Neuronal stem cell (in vitro differentiated cells): ENCODE results near the gene LGALS3.

ENCODE experiments used
- DNase-seq: peaks from one replicate; pipeline ENCODE4 v3.0.0-alpha.2; 2013; ENCODE audit warnings: low spot score
- H2AFZ ChIP-seq: one replicate; pipeline ENCODE4 v1.6.1; 2013; ENCODE audit warnings: mild to moderate bottlenecking, low read length, inconsistent platforms
- H2AK5ac ChIP-seq: 2 replicates; pipeline ENCODE4 v1.6.1; 2013; ENCODE audit warnings: low read depth, mild to moderate bottlenecking, inconsistent platforms, low read length, moderate library complexity, mixed read lengths
- H2BK120ac ChIP-seq: 2 replicates; pipeline ENCODE4 v1.6.1; 2013; ENCODE audit warnings: low read depth, mild to moderate bottlenecking, inconsistent platforms, low read length, moderate library complexity, mixed read lengths
- H2BK12ac ChIP-seq: one replicate; pipeline ENCODE4 v1.6.1; 2013; ENCODE audit warnings: low read length, inconsistent platforms
- H2BK15ac ChIP-seq: 2 replicates; pipeline ENCODE4 v1.6.1; 2013; ENCODE audit warnings: mild to moderate bottlenecking, low read length, inconsistent platforms, mixed read lengths
- H2BK5ac ChIP-seq: one replicate; pipeline ENCODE4 v1.6.1; 2013; ENCODE audit warnings: inconsistent platforms, mild to moderate bottlenecking, low read length, moderate library complexity
- H3K14ac ChIP-seq: one replicate; pipeline ENCODE4 v1.6.1; 2013; ENCODE audit warnings: low read length, inconsistent platforms
- H3K18ac ChIP-seq: 2 replicates; pipeline ENCODE4 v1.6.1; 2013; ENCODE audit warnings: low read length, inconsistent platforms
- H3K23ac ChIP-seq: 2 replicates; pipeline ENCODE4 v1.6.1; 2013; ENCODE audit warnings: low read depth, mild to moderate bottlenecking, mixed read lengths, low read length, inconsistent platforms; ENCODE audit not compliant: poor library complexity
- H3K27ac ChIP-seq: replicated peaks from 3 replicates; pipeline ENCODE4 v1.5.1; 2013; ENCODE audit warnings: low read length, inconsistent platforms
- H3K27me3 ChIP-seq, 3 experiments: 2 replicates each; pipeline ENCODE4 v1.6.1; 2013; ENCODE audit warnings: low read length in 3 of 3, mild to moderate bottlenecking in 2 of 3, inconsistent platforms in 1 of 3, low read depth in 1 of 3, mixed read lengths in 1 of 3, moderate library complexity in 1 of 3; ENCODE audit not compliant: control insufficient read depth in 3 of 3, insufficient read depth in 3 of 3
- H3K36me3 ChIP-seq, 2 donors: replicated peaks in 1 of 2; 2 replicates each; pipeline ENCODE4 v1.6.1; 2013; ENCODE audit warnings: low read length in 2 of 2; ENCODE audit not compliant: control insufficient read depth in 2 of 2, insufficient read depth in 2 of 2
- H3K4ac ChIP-seq: 2 replicates; pipeline ENCODE4 v1.6.1; 2013; ENCODE audit warnings: inconsistent platforms, mild to moderate bottlenecking, low read length, moderate library complexity
- H3K4me1 ChIP-seq, 2 donors: 1 replicate in 1 of 2; 2 replicates in 1 of 2; pipeline ENCODE4 v1.6.1; 2013; ENCODE audit warnings: low read length in 2 of 2, low read depth in 1 of 2; ENCODE audit not compliant: control insufficient read depth in 2 of 2, insufficient read depth in 1 of 2
- H3K4me2 ChIP-seq: one replicate; pipeline ENCODE4 v1.6.1; 2013; ENCODE audit warnings: mild to moderate bottlenecking, low read length, inconsistent platforms; ENCODE audit not compliant: insufficient read depth, poor library complexity, severe bottlenecking
- H3K4me3 ChIP-seq, 2 donors: 2 replicates each; pipeline ENCODE4 v1.5.1; 2013; ENCODE audit warnings: low read length in 2 of 2, mild to moderate bottlenecking in 2 of 2, inconsistent platforms in 1 of 2, moderate library complexity in 1 of 2
- H3K79me1 ChIP-seq: one replicate; pipeline ENCODE4 v1.6.1; 2013; ENCODE audit warnings: low read depth, mild to moderate bottlenecking, inconsistent platforms, low read length, moderate library complexity
- H3K9ac ChIP-seq: one replicate; pipeline ENCODE4 v1.6.1; 2013; ENCODE audit warnings: mild to moderate bottlenecking, low read depth, low read length, inconsistent platforms; ENCODE audit not compliant: poor library complexity
- H3K9me3 ChIP-seq, 2 donors: replicated peaks in 1 of 2; 2 replicates each; pipeline versions ENCODE3 to v1.6.1; 2013; ENCODE audit warnings: low read length in 2 of 2, mild to moderate bottlenecking in 2 of 2, inconsistent platforms in 1 of 2, low read depth in 1 of 2, mixed read lengths in 1 of 2, moderate library complexity in 1 of 2; ENCODE audit not compliant: control insufficient read depth in 2 of 2, insufficient read depth in 1 of 2
- H4K8ac ChIP-seq: one replicate; pipeline ENCODE4 v1.6.1; 2013; ENCODE audit warnings: low read depth, mild to moderate bottlenecking, inconsistent platforms, low read length, moderate library complexity
- H4K91ac ChIP-seq: one replicate; pipeline ENCODE4 v1.6.1; 2013; ENCODE audit warnings: low read length, low read depth, mild to moderate bottlenecking, inconsistent platforms; ENCODE audit not compliant: poor library complexity
- WGBS, 2 donors: extraction: QIAGEN DNeasy Blood & Tissue Kit; methylation state at CpG; one replicate each; pipeline ENCODE4 v1.1.7; 2013; ENCODE audit warnings: missing lambda C conversion rate in 2 of 2, mixed read lengths in 1 of 2; ENCODE audit not compliant: insufficient read length in 2 of 2, insufficient replicate concordance in 1 of 2; ENCODE audit errors: extremely low coverage in 2 of 2; 5-methylcytosine and 5-hydroxymethylcytosine counted together

LGALS3 gene

GRCh38 chr14:55102141-55102621 lies 26.9 kb upstream of the LGALS3 start:
- no peak overlapping the region for H3K4me3 ChIP-seq

GRCh38 chr14:55103005-55103640 lies 25.9 kb upstream of the LGALS3 start:
- Histone ChIP-seq H3K4ac (no peak overlapping the region), H3K18ac (peak overlapping the region; percentile 33), H2BK120ac (no peak overlapping the region), H3K14ac (no peak overlapping the region), H3K27me3 (no peaks in the 10 kb centered on the region), H3K4me1 (peaks cover 12 to 18% of the 10 kb centered on the region in 2 donors), H3K36me3 (peaks cover 0 to 2% of the 10 kb centered on the region in 2 donors), H2BK15ac (no peak overlapping the region), H3K27ac (peak overlapping the region; percentile 57), H3K4me2 (no peak overlapping the region), H2BK5ac (no peak overlapping the region), H3K4me3 (peak overlapping the region in 1 of 2 donors; percentile 29), H2AFZ (peak overlapping the region; percentile 84), H3K9me3 (peaks cover 2 to 9% of the 10 kb centered on the region in 2 donors), H2BK12ac (no peak overlapping the region), H3K9ac (no peak overlapping the region), H3K23ac (no peak overlapping the region), H4K8ac (no peak overlapping the region), H2AK5ac (no peak overlapping the region), H4K91ac (no peak overlapping the region), H3K79me1 (no peaks in the 10 kb centered on the region)
- no CpG with 5 or more reads among the region's 13 CpGs for WGBS, 2 donors
- peak; percentile 31 for DNase-seq

More at GRCh38 chr14:55102141-55102621, 26.9 kb upstream of the LGALS3 start:
- peaks cover 10 to 15% of the 10 kb centered on the region in 2 donors for H3K4me1 ChIP-seq
- H3K4me2 ChIP-seq = no peak overlapping the region
- H3K79me1 ChIP-seq = no peaks in the 10 kb centered on the region
- no peak overlapping the region for H2BK15ac ChIP-seq
- peak overlapping the region; percentile 84 for H2AFZ ChIP-seq
- H2BK120ac ChIP-seq = no peak overlapping the region
- no peak overlapping the region for H2AK5ac ChIP-seq
- H3K18ac ChIP-seq = peak overlapping the region; percentile 69
- H4K91ac ChIP-seq = no peak overlapping the region
- H2BK12ac ChIP-seq = no peak overlapping the region
- DNase-seq = no peak
- no CpG with 5 or more reads among the region's 7 CpGs for WGBS, 2 donors
- peaks cover 2 to 9% of the 10 kb centered on the region in 2 donors for H3K9me3 ChIP-seq
- no peak overlapping the region for H4K8ac ChIP-seq
- no peak overlapping the region for H2BK5ac ChIP-seq
- H3K36me3 ChIP-seq = peaks cover 0 to 2% of the 10 kb centered on the region in 2 donors
- no peak overlapping the region for H3K14ac ChIP-seq
- no peak overlapping the region for H3K23ac ChIP-seq
- peak overlapping the region; percentile 48 for H3K27ac ChIP-seq
- H3K4ac ChIP-seq = no peak overlapping the region
- H3K27me3 ChIP-seq = no peaks in the 10 kb centered on the region
- no peak overlapping the region for H3K9ac ChIP-seq

- Histone ChIP-seq H3K23ac (no peak overlapping the region), H3K36me3 (peaks cover 0 to 2% of the 10 kb centered on the region in 2 donors), H3K18ac (no peak overlapping the region), H2AFZ (peak overlapping the region; percentile 30), H2AK5ac (no peak overlapping the region), H2BK15ac (no peak overlapping the region), H4K91ac (no peak overlapping the region), H3K27me3 (no peaks in the 10 kb centered on the region), H3K4me1 (peaks cover 13 to 18% of the 10 kb centered on the region in 2 donors), H2BK5ac (no peak overlapping the region), H4K8ac (no peak overlapping the region), H2BK120ac (no peak overlapping the region), H3K27ac (no peak overlapping the region), H3K4ac (no peak overlapping the region), H3K4me2 (no peak overlapping the region), H3K9me3 (peaks cover 2 to 9% of the 10 kb centered on the region in 2 donors), H3K4me3 (no peak overlapping the region), H3K79me1 (no peaks in the 10 kb centered on the region), H3K14ac (no peak overlapping the region), H3K9ac (no peak overlapping the region), H2BK12ac (no peak overlapping the region)
- no peak for DNase-seq
- no CpG with 5 or more reads among the region's 6 CpGs for WGBS, 2 donors
These were observed 24.8 kb upstream of the LGALS3 start for GRCh38 chr14:55103971-55104954.

- Histone ChIP-seq H3K14ac (no peak overlapping the region), H4K8ac (no peak overlapping the region), H4K91ac (no peak overlapping the region), H2BK15ac (no peak overlapping the region), H2BK120ac (no peak overlapping the region), H3K4me3 (no peak overlapping the region), H2AFZ (no peak overlapping the region), H3K23ac (no peak overlapping the region), H3K4ac (no peak overlapping the region), H3K4me1 (peaks cover 13 to 18% of the 10 kb centered on the region in 2 donors), H2BK12ac (no peak overlapping the region), H3K18ac (no peak overlapping the region), H2BK5ac (no peak overlapping the region), H3K27me3 (no peaks in the 10 kb centered on the region), H3K9me3 (peaks cover 2 to 9% of the 10 kb centered on the region in 2 donors), H3K79me1 (no peaks in the 10 kb centered on the region), H2AK5ac (no peak overlapping the region), H3K4me2 (no peak overlapping the region), H3K36me3 (peaks cover 0 to 2% of the 10 kb centered on the region in 2 donors), H3K9ac (no peak overlapping the region), H3K27ac (no peak overlapping the region)
- WGBS, 2 donors = no CpG with 5 or more reads among the region's 7 CpGs
- no peak for DNase-seq
These were observed 23.1 kb upstream of the LGALS3 start for GRCh38 chr14:55105991-55106390.
